Body of pancreas (tissue), 4 donors: ENCODE data around the gene SMO.

Experiments used
- POLR2A ChIP-seq, 3 donors: fragments of 450-650 bp; IDR thresholded peaks; one replicate each; pipeline ENCODE4 v1.6.1; 2016; ENCODE audit warnings: antibody characterized with exemption in 3 of 3, mild to moderate bottlenecking in 2 of 3
- TF ChIP-seq, protein P1 (sequence below), 7 experiments: fragments of 450-650 bp in 4 of 7; fragments of 200-600 bp in 3 of 7; sonication (generic) in 3 of 7; IDR thresholded peaks; one replicate each; pipeline ENCODE4 v1.5.1; 2016 to 2019; ENCODE audit warnings: antibody characterized with exemption in 7 of 7

GRCh38 chr7:129227646-129228578 is 39.5 kb downstream of the SMO start:
- TF ChIP-seq, protein P1, sequence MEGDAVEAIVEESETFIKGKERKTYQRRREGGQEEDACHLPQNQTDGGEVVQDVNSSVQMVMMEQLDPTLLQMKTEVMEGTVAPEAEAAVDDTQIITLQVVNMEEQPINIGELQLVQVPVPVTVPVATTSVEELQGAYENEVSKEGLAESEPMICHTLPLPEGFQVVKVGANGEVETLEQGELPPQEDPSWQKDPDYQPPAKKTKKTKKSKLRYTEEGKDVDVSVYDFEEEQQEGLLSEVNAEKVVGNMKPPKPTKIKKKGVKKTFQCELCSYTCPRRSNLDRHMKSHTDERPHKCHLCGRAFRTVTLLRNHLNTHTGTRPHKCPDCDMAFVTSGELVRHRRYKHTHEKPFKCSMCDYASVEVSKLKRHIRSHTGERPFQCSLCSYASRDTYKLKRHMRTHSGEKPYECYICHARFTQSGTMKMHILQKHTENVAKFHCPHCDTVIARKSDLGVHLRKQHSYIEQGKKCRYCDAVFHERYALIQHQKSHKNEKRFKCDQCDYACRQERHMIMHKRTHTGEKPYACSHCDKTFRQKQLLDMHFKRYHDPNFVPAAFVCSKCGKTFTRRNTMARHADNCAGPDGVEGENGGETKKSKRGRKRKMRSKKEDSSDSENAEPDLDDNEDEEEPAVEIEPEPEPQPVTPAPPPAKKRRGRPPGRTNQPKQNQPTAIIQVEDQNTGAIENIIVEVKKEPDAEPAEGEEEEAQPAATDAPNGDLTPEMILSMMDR (IDR thresholded peaks at IDR 0.05): no peak
- no peak for TF ChIP-seq POLR2A (IDR thresholded peaks at IDR 0.05)
